ENCODE measurements around the gene RTN4R. TPM values are rescaled to one million over a fixed set of nuclear protein-coding genes. Genes with fewer than 3 reads are reported as not detected.

Gene RTN4R
- total and polyA plus RNA-seq, 9 of the 15 experiments (the other 6 are each of a cell fraction or from before 2014, with no cell fraction given) = 0.04 to 2.8 (median 1.4) TPM; not detected in 3

GRCh38 chr22:20302438-20303228 lies 34.5 kb upstream of the RTN4R start (continued):
- TF ChIP-seq, protein P1, sequence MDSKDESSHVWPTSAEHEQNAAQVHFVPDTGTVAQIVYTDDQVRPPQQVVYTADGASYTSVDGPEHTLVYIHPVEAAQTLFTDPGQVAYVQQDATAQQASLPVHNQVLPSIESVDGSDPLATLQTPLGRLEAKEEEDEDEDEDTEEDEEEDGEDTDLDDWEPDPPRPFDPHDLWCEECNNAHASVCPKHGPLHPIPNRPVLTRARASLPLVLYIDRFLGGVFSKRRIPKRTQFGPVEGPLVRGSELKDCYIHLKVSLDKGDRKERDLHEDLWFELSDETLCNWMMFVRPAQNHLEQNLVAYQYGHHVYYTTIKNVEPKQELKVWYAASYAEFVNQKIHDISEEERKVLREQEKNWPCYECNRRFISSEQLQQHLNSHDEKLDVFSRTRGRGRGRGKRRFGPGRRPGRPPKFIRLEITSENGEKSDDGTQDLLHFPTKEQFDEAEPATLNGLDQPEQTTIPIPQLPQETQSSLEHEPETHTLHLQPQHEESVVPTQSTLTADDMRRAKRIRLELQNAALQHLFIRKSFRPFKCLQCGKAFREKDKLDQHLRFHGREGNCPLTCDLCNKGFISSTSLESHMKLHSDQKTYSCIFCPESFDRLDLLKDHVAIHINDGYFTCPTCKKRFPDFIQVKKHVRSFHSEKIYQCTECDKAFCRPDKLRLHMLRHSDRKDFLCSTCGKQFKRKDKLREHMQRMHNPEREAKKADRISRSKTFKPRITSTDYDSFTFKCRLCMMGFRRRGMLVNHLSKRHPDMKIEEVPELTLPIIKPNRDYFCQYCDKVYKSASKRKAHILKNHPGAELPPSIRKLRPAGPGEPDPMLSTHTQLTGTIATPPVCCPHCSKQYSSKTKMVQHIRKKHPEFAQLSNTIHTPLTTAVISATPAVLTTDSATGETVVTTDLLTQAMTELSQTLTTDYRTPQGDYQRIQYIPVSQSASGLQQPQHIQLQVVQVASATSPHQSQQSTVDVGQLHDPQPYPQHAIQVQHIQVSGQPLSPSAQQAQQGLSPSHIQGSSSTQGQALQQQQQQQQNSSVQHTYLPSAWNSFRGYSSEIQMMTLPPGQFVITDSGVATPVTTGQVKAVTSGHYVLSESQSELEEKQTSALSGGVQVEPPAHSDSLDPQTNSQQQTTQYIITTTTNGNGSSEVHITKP (IDR thresholded peaks at IDR 0.05; ENCODE audit: partially characterized antibody) = no peak
- no peak for TF ChIP-seq SREBF2 (CRISPR knock-in tag; IDR thresholded peaks at IDR 0.05)
- TF ChIP-seq ELK1 (CRISPR knock-in tag; IDR thresholded peaks at IDR 0.05) = 0 out of 2 replicates have a peak, but pooled peaks have one; percentile 14
- TF ChIP-seq BCLAF1 (IDR thresholded peaks at IDR 0.05; ENCODE audit: borderline replicate concordance in 1 of 2, control insufficient read depth in 1 of 2, low read depth in 2 of 2, low read length in 1 of 2) = no peak
- TF ChIP-seq PURB (CRISPR knock-in tag; IDR thresholded peaks at IDR 0.05; ENCODE audit: low read depth) = no peak
- no peak for TF ChIP-seq DMBX1 (CRISPR knock-in tag; IDR thresholded peaks at IDR 0.05; ENCODE audit: borderline replicate concordance)
- no peak for TF ChIP-seq ESRRB (CRISPR knock-in tag; IDR thresholded peaks at IDR 0.05; ENCODE audit: borderline replicate concordance)
- peak in 1 of 2 experiments; percentile 19; a peak in 1 of 4 replicates for TF ChIP-seq UBTF (IDR thresholded peaks at IDR 0.05; ENCODE audit: borderline replicate concordance in 1 of 2, low read depth in 2 of 2, low read length in 2 of 2)
- TF ChIP-seq, protein P2, sequence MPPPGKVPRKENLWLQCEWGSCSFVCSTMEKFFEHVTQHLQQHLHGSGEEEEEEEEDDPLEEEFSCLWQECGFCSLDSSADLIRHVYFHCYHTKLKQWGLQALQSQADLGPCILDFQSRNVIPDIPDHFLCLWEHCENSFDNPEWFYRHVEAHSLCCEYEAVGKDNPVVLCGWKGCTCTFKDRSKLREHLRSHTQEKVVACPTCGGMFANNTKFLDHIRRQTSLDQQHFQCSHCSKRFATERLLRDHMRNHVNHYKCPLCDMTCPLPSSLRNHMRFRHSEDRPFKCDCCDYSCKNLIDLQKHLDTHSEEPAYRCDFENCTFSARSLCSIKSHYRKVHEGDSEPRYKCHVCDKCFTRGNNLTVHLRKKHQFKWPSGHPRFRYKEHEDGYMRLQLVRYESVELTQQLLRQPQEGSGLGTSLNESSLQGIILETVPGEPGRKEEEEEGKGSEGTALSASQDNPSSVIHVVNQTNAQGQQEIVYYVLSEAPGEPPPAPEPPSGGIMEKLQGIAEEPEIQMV (tag; conservative IDR thresholded peaks at IDR 0.05; ENCODE audit: low read depth) = no peak
- no peak for TF ChIP-seq NFATC3 (IDR thresholded peaks at IDR 0.05)
- no peak for TF ChIP-seq HDGF (IDR thresholded peaks at IDR 0.05)
- no peak for TF ChIP-seq ZZZ3 (IDR thresholded peaks at IDR 0.05)

Measured in K562 (cell line).